HCT116 (cell line): ENCODE data around the gene DMAC2. TPM values are rescaled to one million over a fixed set of nuclear protein-coding genes. Genes with fewer than 3 reads are reported as not detected.

Experiments used
- ATAC-seq: fragments of 200-7000 bp; cut with Tn5 transposase; 2 replicates; pipeline ENCODE4 v1.9.1; 2020; ENCODE audit warnings: mild to moderate bottlenecking, moderate library complexity
- BruUV-seq: library from RNA; stranded (reverse); fragments of 400-500 nt; replicated peaks from 2 replicates; lab custom pipeline; 2021; lab: Mats Ljungman, UMichigan
- CTCF ChIA-PET: fragments of 300-600 bp; sonication (Branson Sonifier 250); formaldehyde crosslinking; loops from one replicate; lab custom pipeline; 2021; ENCODE audit warnings: antibody characterized with exemption; lab: Charles Lee
- POLR2A ChIA-PET: fragments of 300-600, 350-600 bp; sonication (Branson Sonifier 250); formaldehyde crosslinking; loops from one replicate; lab custom pipeline; 2021; ENCODE audit warnings: antibody characterized with exemption; lab: Charles Lee
- RAD21 ChIA-PET, 2 experiments: fragments of 300-600 bp; sonication (Branson Sonifier 250); formaldehyde crosslinking; loops; one replicate each; lab custom pipeline; 2023; ENCODE audit warnings: low total read pairs in 2 of 2; ENCODE audit not compliant: uncharacterized antibody in 2 of 2, unreplicated experiment in 2 of 2, low non-redundant PET in 1 of 2; lab: Charles Lee
- DNase-seq: peaks from one replicate; pipeline ENCODE4 v3.0.0-alpha.2; 2010; ENCODE audit warnings: low read depth, low spot score
- H2AFZ ChIP-seq: fragments of 200-600 bp; shearing (Covaris generic), sonication (generic); 2 replicates; pipeline ENCODE4 v1.6.1; 2017; ENCODE audit warnings: low read depth, mixed run types, mixed read lengths, antibody characterized with exemption, low read length; ENCODE audit not compliant: poor library complexity, severe bottlenecking
- H3K27ac ChIP-seq: 2 replicates; pipeline ENCODE4 v1.5.1; 2012; ENCODE audit warnings: low read depth, low read length
- H3K27me3 ChIP-seq: fragments of 200-600 bp; sonication (generic); 2 replicates; pipeline ENCODE4 v1.6.1; 2016; ENCODE audit warnings: mixed run types, low read length, mixed read lengths; ENCODE audit not compliant: insufficient read depth
- H3K36me3 ChIP-seq, 2 experiments: fragments of 200-500 bp in 1 of 2; fragments of 200-600 bp in 1 of 2; sonication (Bioruptor generic) in 1 of 2; sonication (generic) in 1 of 2; 2 replicates each; pipeline versions ENCODE4 v1.5.1 to v1.6.1; 2014 to 2016; ENCODE audit warnings: low read length in 2 of 2, inconsistent platforms in 1 of 2, mixed read lengths in 1 of 2, mixed run types in 1 of 2; ENCODE audit not compliant: insufficient read depth in 2 of 2, control insufficient read depth in 1 of 2
- H3K4me1 ChIP-seq, 2 experiments: fragments of 200-600 bp in 1 of 2; sonication (generic) in 1 of 2; 2 replicates each; pipeline versions ENCODE4 v1.5.1 to v1.6.1; 2012 to 2017; ENCODE audit warnings: low read length in 2 of 2, inconsistent platforms in 1 of 2, mild to moderate bottlenecking in 1 of 2, mixed read lengths in 1 of 2, mixed run types in 1 of 2, moderate library complexity in 1 of 2; ENCODE audit not compliant: insufficient read depth in 2 of 2, control insufficient read depth in 1 of 2
- H3K4me2 ChIP-seq: fragments of 200-600 bp; sonication (generic); 2 replicates; pipeline ENCODE4 v1.6.1; 2017; ENCODE audit warnings: mixed run types, low read length, mixed read lengths
- H3K4me3 ChIP-seq, 2 experiments: fragments of 200-600 bp in 1 of 2; sonication (generic) in 1 of 2; replicated peaks in 1 of 2; 2 replicates each; pipeline ENCODE4 v1.5.1; 2011 to 2016; ENCODE audit warnings: low read length in 2 of 2, control low read depth in 1 of 2, low read depth in 1 of 2, mild to moderate bottlenecking in 1 of 2, mixed read lengths in 1 of 2, mixed run types in 1 of 2
- H3K79me2 ChIP-seq: fragments of 200-600 bp; sonication (generic); 2 replicates; pipeline ENCODE4 v1.6.1; 2017; ENCODE audit warnings: mild to moderate bottlenecking, mixed run types, low read length, moderate library complexity, mixed read lengths; ENCODE audit not compliant: insufficient read depth
- H3K9ac ChIP-seq: fragments of 200-600 bp; sonication (generic); 2 replicates; pipeline ENCODE4 v1.6.1; 2016; ENCODE audit warnings: low read length, mixed read lengths
- H3K9me2 ChIP-seq: fragments of 200-600 bp; sonication (generic), shearing (Covaris generic); 2 replicates; pipeline ENCODE4 v1.6.1; 2017; ENCODE audit warnings: mixed run types, mild to moderate bottlenecking, moderate library complexity; ENCODE audit not compliant: insufficient read depth
- H3K9me3 ChIP-seq, 2 experiments: fragments of 200-500 bp in 1 of 2; fragments of 200-600 bp in 1 of 2; sonication (Bioruptor generic) in 1 of 2; sonication (generic) in 1 of 2; 2 replicates each; pipeline ENCODE4 v1.6.1; 2014 to 2017; ENCODE audit warnings: low read length in 2 of 2, mixed read lengths in 2 of 2, inconsistent platforms in 1 of 2, low read depth in 1 of 2, mild to moderate bottlenecking in 1 of 2, mixed run types in 1 of 2, moderate library complexity in 1 of 2; ENCODE audit not compliant: control insufficient read depth in 1 of 2, insufficient read depth in 1 of 2
- H4K20me1 ChIP-seq: fragments of 200-600 bp; sonication (generic), shearing (Covaris generic); 2 replicates; pipeline ENCODE4 v1.6.1; 2017; ENCODE audit warnings: mixed run types, mild to moderate bottlenecking, moderate library complexity; ENCODE audit not compliant: insufficient read depth
- CBX3 ChIP-seq: IDR thresholded peaks from 2 replicates; pipeline ENCODE4 v1.6.1; 2012; ENCODE audit warnings: low read depth
- CEBPB ChIP-seq: IDR thresholded peaks from 2 replicates; pipeline ENCODE4 v1.6.1; 2012; ENCODE audit warnings: low read depth
- CTCF ChIP-seq, 3 experiments: fragments of 200-600 bp in 1 of 3; sonication (generic) in 1 of 3; IDR thresholded peaks in 2 of 3; conservative IDR thresholded peaks in 1 of 3; 2 replicates each; pipeline ENCODE4 v1.5.1; 2012 to 2017; ENCODE audit warnings: low read depth in 2 of 3, low read length in 2 of 3, antibody characterized with exemption in 1 of 3, borderline replicate concordance in 1 of 3, control low read depth in 1 of 3, mild to moderate bottlenecking in 1 of 3, mixed read lengths in 1 of 3, mixed run types in 1 of 3, moderate library complexity in 1 of 3; ENCODE audit not compliant: insufficient read depth in 1 of 3
- EZH2phosphoT487 ChIP-seq: fragments of 200-600 bp; IDR thresholded peaks from 2 replicates; pipeline ENCODE4 v1.6.1; 2018; ENCODE audit warnings: antibody characterized with exemption, borderline replicate concordance
- JUND ChIP-seq: IDR thresholded peaks from 2 replicates; pipeline ENCODE4 v1.6.1; 2012
- RAD21 ChIP-seq: IDR thresholded peaks from 2 replicates; pipeline ENCODE4 v1.6.1; 2012; ENCODE audit warnings: low read depth, mild to moderate bottlenecking
- SIN3A ChIP-seq: IDR thresholded peaks from 2 replicates; pipeline ENCODE4 v1.6.1; 2012; ENCODE audit warnings: low read depth
- SP1 ChIP-seq: IDR thresholded peaks from 2 replicates; pipeline ENCODE4 v1.6.1; 2012; ENCODE audit warnings: low read depth
- ZNF274 ChIP-seq: fragments of 200-500 bp; sonication (Bioruptor generic); IDR thresholded peaks from 2 replicates; pipeline ENCODE4 v1.6.1; 2014; ENCODE audit warnings: mild to moderate bottlenecking, low read depth, low read length, inconsistent platforms
- intact Hi-C: fragments of 100-400 bp; cut with micrococcal nuclease; formaldehyde crosslinking; loops from 2 replicates; pipeline ENCODE4 v1.10.0; 2022
- total RNA-seq: library from RNA; stranded (reverse); gene quantifications from one replicate; pipeline ENCODE4 v1.2.1, GENCODE V29; 2021; ENCODE audit not compliant: unreplicated experiment
- TF ChIP-seq, protein P1 (sequence below): IDR thresholded peaks from 2 replicates; pipeline ENCODE4 v1.6.1; 2012; ENCODE audit warnings: low read depth

Gene DMAC2
- total RNA-seq, 1 experiment from 2014 or later, result 65.6 TPM

DNA sequence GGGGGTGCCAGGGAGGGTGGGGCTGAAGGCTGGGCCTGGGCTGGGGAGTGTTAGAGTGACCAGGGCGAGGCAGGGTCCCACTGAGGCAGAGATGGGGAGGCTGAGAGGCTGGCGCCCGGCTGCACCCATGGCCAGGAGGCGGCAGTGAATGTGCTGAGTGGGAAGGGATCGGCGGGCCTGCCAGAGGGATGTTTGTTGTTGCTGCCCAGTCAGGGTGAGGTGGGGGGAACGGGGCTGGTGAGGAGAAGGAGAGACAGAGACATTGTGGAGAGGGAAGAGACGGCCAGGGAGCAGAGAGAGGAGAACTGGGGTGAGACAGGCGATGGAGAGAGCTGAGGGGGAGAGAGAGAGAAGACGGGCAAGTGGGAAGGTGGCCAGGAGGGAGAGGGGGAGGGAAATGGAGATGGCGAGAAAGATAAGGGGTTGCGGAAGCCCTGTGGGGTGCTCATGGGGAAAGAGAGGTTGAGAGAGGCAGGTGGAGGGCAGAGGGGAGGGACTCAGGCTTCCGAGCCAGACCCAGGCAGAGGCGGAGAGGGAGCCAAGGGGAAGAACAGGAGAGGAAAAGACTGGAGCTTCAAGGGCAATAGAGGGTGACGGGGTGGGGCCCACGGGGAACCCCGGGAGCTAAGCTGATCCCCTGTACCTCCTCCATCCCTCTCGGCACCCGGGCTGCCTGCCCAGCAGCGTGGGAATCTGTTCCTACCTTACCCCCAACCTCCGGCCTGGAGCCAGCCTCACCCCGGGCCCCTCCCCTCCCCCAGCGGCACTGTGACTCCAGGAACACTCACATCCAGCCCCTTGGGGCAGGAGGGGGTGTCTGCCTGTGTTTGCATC lies 11.8 kb downstream of the DMAC2 start:
- CTCF ChIA-PET, result no interaction called here
- H3K9me2 ChIP-seq, result no peaks in the 10 kb centered on the region
- H3K4me3 ChIP-seq, result no peak overlapping the region
- no peaks in the 10 kb centered on the region for H3K9me3 ChIP-seq
- no TSS peak for BruUV-seq
- peaks cover 0 to 5% of the 10 kb centered on the region in 2 experiments; a peak in 2 of 4 replicates for H3K4me1 ChIP-seq
- H3K36me3 ChIP-seq, result peaks cover 0 to 12% of the 10 kb centered on the region in 2 experiments; a peak in 2 of 4 replicates
- no peak for TF ChIP-seq CTCF (IDR thresholded peaks at IDR 0.05 in 2 of 3, conservative IDR thresholded peaks at IDR 0.05 in 1 of 3; ENCODE audit: borderline replicate concordance in 1 of 3, insufficient read depth in 1 of 3, low read depth in 2 of 3, low read length in 2 of 3)
- no peak for TF ChIP-seq RAD21
- TF ChIP-seq CEBPB, result no peak
- TF ChIP-seq EZH2phosphoT487, result no peak
- no peak for TF ChIP-seq SIN3A
- no peak for TF ChIP-seq JUND
- TF ChIP-seq CBX3, result no peak
- no peak for TF ChIP-seq ZNF274
- TF ChIP-seq, protein P1, sequence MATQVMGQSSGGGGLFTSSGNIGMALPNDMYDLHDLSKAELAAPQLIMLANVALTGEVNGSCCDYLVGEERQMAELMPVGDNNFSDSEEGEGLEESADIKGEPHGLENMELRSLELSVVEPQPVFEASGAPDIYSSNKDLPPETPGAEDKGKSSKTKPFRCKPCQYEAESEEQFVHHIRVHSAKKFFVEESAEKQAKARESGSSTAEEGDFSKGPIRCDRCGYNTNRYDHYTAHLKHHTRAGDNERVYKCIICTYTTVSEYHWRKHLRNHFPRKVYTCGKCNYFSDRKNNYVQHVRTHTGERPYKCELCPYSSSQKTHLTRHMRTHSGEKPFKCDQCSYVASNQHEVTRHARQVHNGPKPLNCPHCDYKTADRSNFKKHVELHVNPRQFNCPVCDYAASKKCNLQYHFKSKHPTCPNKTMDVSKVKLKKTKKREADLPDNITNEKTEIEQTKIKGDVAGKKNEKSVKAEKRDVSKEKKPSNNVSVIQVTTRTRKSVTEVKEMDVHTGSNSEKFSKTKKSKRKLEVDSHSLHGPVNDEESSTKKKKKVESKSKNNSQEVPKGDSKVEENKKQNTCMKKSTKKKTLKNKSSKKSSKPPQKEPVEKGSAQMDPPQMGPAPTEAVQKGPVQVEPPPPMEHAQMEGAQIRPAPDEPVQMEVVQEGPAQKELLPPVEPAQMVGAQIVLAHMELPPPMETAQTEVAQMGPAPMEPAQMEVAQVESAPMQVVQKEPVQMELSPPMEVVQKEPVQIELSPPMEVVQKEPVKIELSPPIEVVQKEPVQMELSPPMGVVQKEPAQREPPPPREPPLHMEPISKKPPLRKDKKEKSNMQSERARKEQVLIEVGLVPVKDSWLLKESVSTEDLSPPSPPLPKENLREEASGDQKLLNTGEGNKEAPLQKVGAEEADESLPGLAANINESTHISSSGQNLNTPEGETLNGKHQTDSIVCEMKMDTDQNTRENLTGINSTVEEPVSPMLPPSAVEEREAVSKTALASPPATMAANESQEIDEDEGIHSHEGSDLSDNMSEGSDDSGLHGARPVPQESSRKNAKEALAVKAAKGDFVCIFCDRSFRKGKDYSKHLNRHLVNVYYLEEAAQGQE, result no peak
- TF ChIP-seq SP1, result no peak
- H2AFZ ChIP-seq, result no peak overlapping the region
- RAD21 ChIA-PET, result no interaction called here
- H3K27me3 ChIP-seq, result no peaks in the 10 kb centered on the region
- H4K20me1 ChIP-seq, result no peaks in the 10 kb centered on the region
- H3K27ac ChIP-seq, result no peak overlapping the region
- POLR2A ChIA-PET, result interaction anchor here (1.5 kb wide), 1 partner anchor 10 kb away, joined by 4 read pairs; no protein-coding TSS in a partner anchor
- intact Hi-C loops, result no loop called here
- no peak for DNase-seq
- no peak overlapping the region for H3K4me2 ChIP-seq
- H3K9ac ChIP-seq, result no peak overlapping the region
- H3K79me2 ChIP-seq, result no peaks in the 10 kb centered on the region
- ATAC-seq, result no peak
